ENCODE measurements around the gene OR52E6.

DNA sequence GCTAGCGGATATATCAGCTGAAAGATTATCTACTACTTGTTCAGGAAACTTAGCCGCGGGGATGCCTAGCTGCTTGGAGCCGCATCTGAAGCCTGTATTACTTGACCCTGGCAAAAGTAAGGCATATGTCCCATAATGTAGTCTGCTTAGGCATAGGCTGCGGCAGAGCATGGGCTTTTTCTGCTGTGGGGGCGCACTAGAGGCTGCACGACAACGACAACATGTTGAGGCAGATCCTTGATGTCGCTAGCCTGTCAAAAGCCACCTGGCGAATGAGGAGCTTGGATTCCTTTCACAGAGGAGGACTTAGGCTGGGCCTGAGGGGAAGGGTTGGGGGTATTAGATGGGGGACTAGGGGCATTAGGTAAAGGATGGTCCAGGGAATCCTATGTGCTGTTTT lies 34.1 kb downstream of the OR52E6 start:
- TF ChIP-seq CTCF (IDR thresholded peaks at IDR 0.05; ENCODE audit: low read depth, low read length) (no peak), MAX (IDR thresholded peaks at IDR 0.05; ENCODE audit: low read depth, low read length) (no peak), MYC (IDR thresholded peaks at IDR 0.05; ENCODE audit: low read depth, low read length) (no peak), POLR2A (IDR thresholded peaks at IDR 0.05; ENCODE audit: extremely low read depth, insufficient read length) (no peak)

Data from NB4 (cell line).